ENCODE data around the gene NDN. TPM values are rescaled to one million over a fixed set of nuclear protein-coding genes. Genes with fewer than 3 reads are reported as not detected.

NDN gene
- polyA plus RNA-seq, 1 donor from 2014 or later, result 517 TPM

GRCh38 chr15:23686466-23687142 lies 501 bp downstream of the NDN start:
- H3K36me3 ChIP-seq (ENCODE audit: insufficient read depth, low read length), result no peaks in the 10 kb centered on the region
- no peaks in the 10 kb centered on the region for H3K27me3 ChIP-seq (ENCODE audit: insufficient read depth, low read depth, low read length)
- peak overlapping the region; percentile 67 for H3K27ac ChIP-seq (ENCODE audit: low read length)
- H2AFZ ChIP-seq (ENCODE audit: low read depth, low read length), result no peak overlapping the region
- no peaks in the 10 kb centered on the region for H4K20me1 ChIP-seq (ENCODE audit: insufficient read depth)
- TF ChIP-seq MXI1 (conservative IDR thresholded peaks at IDR 0.05; ENCODE audit: poor library complexity, severe bottlenecking) (peak; percentile 39), RAD21 (conservative IDR thresholded peaks at IDR 0.05) (no peak)
- peak overlapping the region; percentile 75 for H3K4me3 ChIP-seq (ENCODE audit: low read length)
- peaks cover 11% of the 10 kb centered on the region for H3K79me2 ChIP-seq (replicated peaks; ENCODE audit: insufficient read depth, low read length)
- no peaks in the 10 kb centered on the region for H3K9me2 ChIP-seq (ENCODE audit: insufficient read depth, low read length)
- peak overlapping the region; percentile 75 for H3K9ac ChIP-seq (ENCODE audit: low read length)
- H3K4me2 ChIP-seq (ENCODE audit: low read length), result peak overlapping the region; percentile 78
- H3F3A ChIP-seq (ENCODE audit: insufficient read depth, low read length, poor library complexity, severe bottlenecking), result no peaks in the 10 kb centered on the region
- H3K9me3 ChIP-seq (ENCODE audit: low read length), result no peaks in the 10 kb centered on the region

GRCh38 chr15:23671481-23671880 lies 15.6 kb downstream of the NDN start:
- Histone ChIP-seq H3K9ac (ENCODE audit: low read length) (no peak overlapping the region), H3K4me3 (ENCODE audit: low read length) (no peak overlapping the region), H2AFZ (ENCODE audit: low read depth, low read length) (no peak overlapping the region), H3K9me2 (ENCODE audit: insufficient read depth, low read length) (no peaks in the 10 kb centered on the region), H3K4me2 (ENCODE audit: low read length) (no peak overlapping the region), H3K27ac (ENCODE audit: low read length) (no peak overlapping the region), H4K20me1 (ENCODE audit: insufficient read depth) (no peaks in the 10 kb centered on the region), H3F3A (ENCODE audit: insufficient read depth, low read length, poor library complexity, severe bottlenecking) (no peaks in the 10 kb centered on the region), H3K9me3 (ENCODE audit: low read length) (no peaks in the 10 kb centered on the region), H3K79me2 (replicated peaks; ENCODE audit: insufficient read depth, low read length) (no peaks in the 10 kb centered on the region), H3K27me3 (ENCODE audit: insufficient read depth, low read depth, low read length) (no peaks in the 10 kb centered on the region), H3K36me3 (ENCODE audit: insufficient read depth, low read length) (no peaks in the 10 kb centered on the region)
- TF ChIP-seq SMC3 (conservative IDR thresholded peaks at IDR 0.05; ENCODE audit: poor library complexity), result no peak
- no peak for TF ChIP-seq MXI1 (conservative IDR thresholded peaks at IDR 0.05; ENCODE audit: poor library complexity, severe bottlenecking)
- no peak for TF ChIP-seq CTCF (IDR thresholded peaks at IDR 0.05; ENCODE audit: poor library complexity, severe bottlenecking)
- TF ChIP-seq REST (IDR thresholded peaks at IDR 0.05; ENCODE audit: borderline replicate concordance), result no peak
- TF ChIP-seq TAF1 (IDR thresholded peaks at IDR 0.05; ENCODE audit: low read depth), result no peak
- TF ChIP-seq RAD21 (conservative IDR thresholded peaks at IDR 0.05), result no peak
- TF ChIP-seq EP300 (conservative IDR thresholded peaks at IDR 0.05; ENCODE audit: poor library complexity, severe bottlenecking), result no peak
- TF ChIP-seq POLR2AphosphoS5 (IDR thresholded peaks at IDR 0.05), result no peak

GRCh38 chr15:23670970-23671369 lies 16.1 kb downstream of the NDN start:
- Histone ChIP-seq H3K9me3 (ENCODE audit: low read length) (no peaks in the 10 kb centered on the region), H3K79me2 (replicated peaks; ENCODE audit: insufficient read depth, low read length) (no peaks in the 10 kb centered on the region), H2AFZ (ENCODE audit: low read depth, low read length) (no peak overlapping the region), H3K4me3 (ENCODE audit: low read length) (no peak overlapping the region), H3K27ac (ENCODE audit: low read length) (no peak overlapping the region), H3F3A (ENCODE audit: insufficient read depth, low read length, poor library complexity, severe bottlenecking) (no peaks in the 10 kb centered on the region), H3K9ac (ENCODE audit: low read length) (no peak overlapping the region), H3K27me3 (ENCODE audit: insufficient read depth, low read depth, low read length) (no peaks in the 10 kb centered on the region), H3K36me3 (ENCODE audit: insufficient read depth, low read length) (no peaks in the 10 kb centered on the region), H3K4me2 (ENCODE audit: low read length) (no peak overlapping the region), H4K20me1 (ENCODE audit: insufficient read depth) (no peaks in the 10 kb centered on the region), H3K9me2 (ENCODE audit: insufficient read depth, low read length) (no peaks in the 10 kb centered on the region)
- TF ChIP-seq RAD21 (conservative IDR thresholded peaks at IDR 0.05), result no peak
- no peak for TF ChIP-seq EP300 (conservative IDR thresholded peaks at IDR 0.05; ENCODE audit: poor library complexity, severe bottlenecking)
- no peak for TF ChIP-seq REST (IDR thresholded peaks at IDR 0.05; ENCODE audit: borderline replicate concordance)
- TF ChIP-seq SMC3 (conservative IDR thresholded peaks at IDR 0.05; ENCODE audit: poor library complexity), result no peak
- TF ChIP-seq CTCF (IDR thresholded peaks at IDR 0.05; ENCODE audit: poor library complexity, severe bottlenecking), result no peak
- TF ChIP-seq POLR2AphosphoS5 (IDR thresholded peaks at IDR 0.05), result no peak
- TF ChIP-seq EZH2 (IDR thresholded peaks at IDR 0.05; ENCODE audit: borderline replicate concordance, insufficient read depth, low read length, poor library complexity, severe bottlenecking), result no peak
- TF ChIP-seq MXI1 (conservative IDR thresholded peaks at IDR 0.05; ENCODE audit: poor library complexity, severe bottlenecking), result no peak
- no peak for TF ChIP-seq TAF1 (IDR thresholded peaks at IDR 0.05; ENCODE audit: low read depth)
